Naive thymus-derived CD4-positive, alpha-beta T cell (primary cell): ENCODE results near the gene AWAT2. TPM values are rescaled to one million over a fixed set of nuclear protein-coding genes. Genes with fewer than 3 reads are reported as not detected.
A peak's percentile ranks its signal among the peaks of the same experiment; 100 is the strongest.

Source experiments
- ATAC-seq: fragments of 150-1000 bp; cut with Tn5 transposase; 2 replicates; pipeline ENCODE4 v1.10.0; 2021; ENCODE audit warnings: mild to moderate bottlenecking, moderate library complexity
- CTCF ChIA-PET: fragments of 350-600 bp; sonication (Branson Sonifier 250); formaldehyde crosslinking; loops from one replicate; lab custom pipeline; 2021; ENCODE audit warnings: antibody characterized with exemption; lab: Charles Lee
- POLR2A ChIA-PET: fragments of 350-600 bp; sonication (Branson Sonifier 250); formaldehyde crosslinking; loops from one replicate; lab custom pipeline; 2021; ENCODE audit warnings: antibody characterized with exemption, inconsistent platforms; lab: Charles Lee
- DNase-seq, 9 donors: peaks; one replicate each; pipeline versions ENCODE4 v3.0.0 to v3.0.0-alpha.2; 2020 to 2022; ENCODE audit warnings: mixed read lengths in 1 of 9
- H3K27ac ChIP-seq: one replicate; pipeline ENCODE4 v1.7.0; 2013; ENCODE audit warnings: mild to moderate bottlenecking, low read depth, low read length, moderate library complexity
- H3K27me3 ChIP-seq, 2 donors: one replicate each; pipeline ENCODE4 v1.7.0; 2013; ENCODE audit warnings: low read length in 2 of 2, mild to moderate bottlenecking in 2 of 2, moderate library complexity in 2 of 2; ENCODE audit not compliant: control insufficient read depth in 2 of 2, insufficient read depth in 2 of 2
- H3K36me3 ChIP-seq, 3 experiments: 1 replicate in 2 of 3; 2 replicates in 1 of 3; pipeline ENCODE4 v1.7.0; 2013; ENCODE audit warnings: low read length in 3 of 3, mild to moderate bottlenecking in 3 of 3, moderate library complexity in 1 of 3; ENCODE audit not compliant: insufficient read depth in 3 of 3, control insufficient read depth in 2 of 3
- H3K4me1 ChIP-seq, 2 donors: one replicate each; pipeline ENCODE4 v1.7.0; 2013; ENCODE audit warnings: low read length in 2 of 2, mild to moderate bottlenecking in 2 of 2, moderate library complexity in 1 of 2; ENCODE audit not compliant: control insufficient read depth in 2 of 2, insufficient read depth in 2 of 2
- H3K4me3 ChIP-seq: 2 replicates; pipeline ENCODE4 v1.7.0; 2013; ENCODE audit warnings: mild to moderate bottlenecking, low read length
- H3K9me3 ChIP-seq, 3 experiments: 1 replicate in 2 of 3; 2 replicates in 1 of 3; pipeline ENCODE4 v1.7.0; 2013; ENCODE audit warnings: low read length in 3 of 3; ENCODE audit not compliant: control insufficient read depth in 2 of 3
- H3K27ac Mint-ChIP-seq, 9 donors: one replicate each; pipeline ENCODE4 v1.8.0; 2020 to 2022; ENCODE audit warnings: mixed read lengths in 9 of 9, mild to moderate bottlenecking in 8 of 9, moderate library complexity in 5 of 9, inconsistent platforms in 2 of 9
- H3K27me3 Mint-ChIP-seq, 5 donors: one replicate each; pipeline ENCODE4 v1.8.0; 2021 to 2022; ENCODE audit warnings: mixed read lengths in 5 of 5, mild to moderate bottlenecking in 1 of 5
- H3K36me3 Mint-ChIP-seq, 5 donors: one replicate each; pipeline ENCODE4 v1.8.0; 2020 to 2022; ENCODE audit warnings: mixed read lengths in 5 of 5, mild to moderate bottlenecking in 3 of 5, inconsistent platforms in 1 of 5
- H3K4me1 Mint-ChIP-seq, 7 donors: one replicate each; pipeline ENCODE4 v1.8.0; 2020 to 2022; ENCODE audit warnings: mixed read lengths in 7 of 7, mild to moderate bottlenecking in 3 of 7, inconsistent platforms in 1 of 7
- H3K4me3 Mint-ChIP-seq, 10 donors: one replicate each; pipeline ENCODE4 v1.8.0; 2020 to 2022; ENCODE audit warnings: mild to moderate bottlenecking in 10 of 10, mixed read lengths in 10 of 10, moderate library complexity in 6 of 10, inconsistent platforms in 2 of 10
- H3K9me3 Mint-ChIP-seq, 11 donors: one replicate each; pipeline ENCODE4 v1.8.0; 2020 to 2022; ENCODE audit warnings: mixed read lengths in 11 of 11, mild to moderate bottlenecking in 4 of 11, inconsistent platforms in 1 of 11, moderate library complexity in 1 of 11
- intact Hi-C, 2 donors: fragments of 100-400 bp; cut with micrococcal nuclease; formaldehyde crosslinking; loops; one replicate each; pipeline ENCODE4 v1.15.1; 2023
- polyA plus RNA-seq, 2 donors: library from polyadenylated mRNA; unstranded; fragments of 300-500 nt; fragmentation: Illumina TruSeq; gene quantifications; one replicate each; pipeline ENCODE4 v1.2.3, GENCODE V29; 2021
- total RNA-seq, 6 experiments: library from RNA in 5 of 6; stranded (reverse) in 5 of 6; gene quantifications; 1 replicate in 5 of 6; 2 replicates in 1 of 6; pipeline ENCODE4 v1.2.3 and lab custom pipeline; 2021 to 2026

Gene AWAT2
- total and polyA plus RNA-seq, 7 experiments from 2014 or later = not detected

DNA sequence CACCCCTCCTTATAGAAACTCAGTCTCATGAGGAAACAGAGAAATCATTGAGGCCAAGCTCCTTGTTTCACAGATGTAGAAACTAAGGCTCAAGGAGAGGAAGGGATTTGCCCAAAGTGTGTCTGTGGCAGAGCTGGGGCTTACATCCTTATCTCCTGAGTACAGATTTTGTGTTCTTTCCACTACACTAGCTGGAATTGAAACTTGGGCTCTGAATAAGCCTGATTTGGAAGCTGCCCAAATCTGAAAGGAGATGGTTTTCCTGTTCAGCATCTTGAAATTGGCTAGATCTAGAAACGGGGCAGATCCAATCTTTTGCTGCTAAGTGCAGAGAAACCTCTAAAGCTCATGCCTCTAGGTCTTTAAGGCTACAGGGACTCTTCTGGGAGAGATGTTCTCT lies 24.3 kb downstream of the AWAT2 start:
- Histone ChIP-seq H3K4me1 (peaks cover 0 to 24% of the 10 kb centered on the region in 2 donors), H3K9me3 (no peaks in the 10 kb centered on the region), H3K4me3 (no peak overlapping the region), H3K36me3 (no peaks in the 10 kb centered on the region), H3K27me3 (no peaks in the 10 kb centered on the region), H3K27ac (no peak overlapping the region)
- Mint-ChIP-seq H3K4me1 (peaks cover 14 to 37% (median 26%) of the 10 kb centered on the region in 7 donors), H3K36me3 (no peaks in the 10 kb centered on the region), H3K27me3 (no peaks in the 10 kb centered on the region), H3K4me3 (peak overlapping the region in 6 of 10 donors; percentile 12 to 41 (median 28)), H3K27ac (peak overlapping the region in 2 of 9 donors; percentile 79 to 88), H3K9me3 (no peaks in the 10 kb centered on the region)
- no peak for ATAC-seq
- ChIA-PET CTCF (no interaction called here), POLR2A (no interaction called here)
- intact Hi-C loops = no loop called here
- no peak for DNase-seq

DNA sequence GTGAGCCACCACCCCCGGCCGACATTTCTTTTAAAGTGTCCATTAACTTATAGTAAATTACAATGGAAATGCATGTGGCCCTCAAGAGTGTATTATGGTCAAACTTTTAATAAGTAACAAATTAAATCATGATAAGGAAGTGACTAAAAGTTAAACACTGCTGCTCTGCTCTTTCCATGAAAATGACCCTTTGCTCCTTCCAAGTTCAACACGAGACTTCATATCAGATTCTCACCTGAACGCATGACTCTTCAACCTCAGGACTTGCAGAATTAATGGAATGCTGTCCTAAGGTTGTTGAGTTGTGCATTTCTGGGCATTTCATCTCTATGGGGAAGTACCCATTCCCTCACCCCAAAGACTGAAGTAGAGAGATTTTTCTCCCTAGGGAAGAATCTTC lies 27.1 kb downstream of the AWAT2 start:
- Histone ChIP-seq H3K4me3 (no peak overlapping the region), H3K4me1 (peaks cover 0 to 14% of the 10 kb centered on the region in 2 donors), H3K36me3 (no peaks in the 10 kb centered on the region), H3K27ac (no peak overlapping the region), H3K9me3 (no peaks in the 10 kb centered on the region), H3K27me3 (no peaks in the 10 kb centered on the region)
- DNase-seq = no peak
- Mint-ChIP-seq H3K27me3 (no peaks in the 10 kb centered on the region), H3K27ac (no peak overlapping the region), H3K36me3 (peaks cover 0 to under 1% (median 0%) of the 10 kb centered on the region in 5 donors), H3K9me3 (no peaks in the 10 kb centered on the region), H3K4me1 (peaks cover 10 to 32% (median 26%) of the 10 kb centered on the region in 7 donors), H3K4me3 (no peak overlapping the region)
- ChIA-PET POLR2A (no interaction called here), CTCF (no interaction called here)
- intact Hi-C loops = no loop called here
- ATAC-seq = no peak

DNA sequence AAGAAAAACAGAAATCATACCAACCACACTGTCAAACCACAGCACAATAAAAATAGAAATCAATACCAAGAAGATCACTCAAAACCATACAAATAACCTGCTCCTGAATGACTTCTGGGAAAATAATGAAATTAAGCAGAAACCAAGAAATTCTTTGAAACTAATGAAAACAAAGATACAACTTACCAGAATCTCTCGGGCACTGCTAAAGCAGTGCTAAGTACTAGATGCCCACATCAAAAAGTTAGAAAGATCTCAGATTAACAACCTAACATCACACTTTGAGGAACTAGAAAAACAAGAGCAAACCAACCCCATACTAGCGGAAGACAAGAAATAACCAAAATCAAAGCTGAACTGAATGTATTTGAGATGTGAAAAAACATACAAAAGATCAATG lies 33.2 kb downstream of the AWAT2 start:
- CTCF ChIA-PET = interaction anchor here (1.5 kb wide), 1 partner anchor 13 kb away, joined by 8 read pairs; no protein-coding TSS in a partner anchor
- H3K36me3 ChIP-seq = no peaks in the 10 kb centered on the region
- Mint-ChIP-seq H3K4me1 (peaks cover 7 to 33% (median 24%) of the 10 kb centered on the region in 7 donors), H3K36me3 (peaks cover 0 to 4% (median 0%) of the 10 kb centered on the region in 5 donors), H3K9me3 (no peaks in the 10 kb centered on the region), H3K27ac (peak overlapping the region in 8 of 9 donors; percentile 6 to 95 (median 70)), H3K27me3 (peaks cover 0 to 2% (median 0%) of the 10 kb centered on the region in 5 donors), H3K4me3 (peak overlapping the region in 9 of 10 donors; percentile 19 to 60 (median 41))
- no peak overlapping the region for H3K27ac ChIP-seq
- no peaks in the 10 kb centered on the region for H3K4me1 ChIP-seq
- H3K9me3 ChIP-seq = no peaks in the 10 kb centered on the region
- H3K4me3 ChIP-seq = no peak overlapping the region
- H3K27me3 ChIP-seq = no peaks in the 10 kb centered on the region
- POLR2A ChIA-PET = no interaction called here
- DNase-seq = peak in 1 of 9 donors; percentile 13
- peak; percentile 42 for ATAC-seq
- intact Hi-C loops = no loop called here

DNA sequence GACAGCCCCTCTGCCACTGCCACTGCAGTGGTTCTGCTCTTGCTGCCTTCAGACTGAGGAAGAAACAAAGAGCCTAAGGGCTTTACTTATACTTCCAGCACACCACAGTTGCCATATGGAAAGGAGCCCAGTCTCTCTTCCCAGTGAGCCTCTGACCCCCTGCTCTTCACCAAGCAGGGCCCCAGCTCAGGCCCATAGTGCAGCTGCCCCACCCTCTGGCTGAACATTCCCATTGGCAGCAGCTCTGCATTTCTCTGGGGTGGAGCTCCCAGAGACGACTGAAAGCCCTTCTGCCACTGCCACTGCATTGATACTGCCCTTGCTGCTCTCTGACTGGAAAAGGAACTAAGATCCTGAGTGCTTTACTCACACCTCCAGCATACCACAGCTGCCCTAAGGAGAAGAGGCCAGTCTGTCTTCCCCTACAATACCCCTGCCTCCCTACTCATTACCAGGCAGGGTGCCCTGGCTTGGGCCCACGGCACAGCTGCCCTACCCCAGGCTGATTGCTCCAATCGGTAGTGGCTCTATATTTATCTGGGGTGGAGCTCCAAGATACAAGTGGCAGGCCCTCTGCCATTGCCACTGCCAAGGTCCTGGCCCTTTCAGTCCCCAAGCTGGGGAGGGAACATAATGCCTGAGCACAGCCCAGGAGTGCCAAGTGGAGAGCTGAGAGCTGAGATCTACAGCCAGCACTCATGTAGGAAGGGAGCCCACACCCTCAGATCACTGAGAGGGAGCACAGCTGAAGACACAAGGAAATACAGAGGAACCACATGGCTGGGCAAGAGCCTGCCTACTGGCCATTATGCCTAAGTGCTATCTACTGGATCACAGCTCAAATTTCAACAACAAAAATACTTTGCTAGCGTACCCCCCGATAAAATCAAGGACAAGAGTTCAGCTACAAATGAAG lies 36.0 kb downstream of the AWAT2 start:
- ATAC-seq (no peak), DNase-seq (no peak)
- Mint-ChIP-seq H3K36me3 (peaks cover 0 to 4% (median 0%) of the 10 kb centered on the region in 5 donors), H3K9me3 (peaks cover 0 to 2% (median 0%) of the 10 kb centered on the region in 11 donors), H3K27me3 (peaks cover 0 to 2% (median 0%) of the 10 kb centered on the region in 5 donors), H3K4me3 (peak overlapping the region in 1 of 10 donors; percentile 2), H3K27ac (peak overlapping the region in 3 of 9 donors; percentile 14 to 95 (median 57)), H3K4me1 (peaks cover 7 to 33% (median 24%) of the 10 kb centered on the region in 7 donors)
- Histone ChIP-seq H3K36me3 (no peaks in the 10 kb centered on the region), H3K27me3 (no peaks in the 10 kb centered on the region), H3K4me3 (no peak overlapping the region), H3K9me3 (no peaks in the 10 kb centered on the region), H3K27ac (no peak overlapping the region), H3K4me1 (no peaks in the 10 kb centered on the region)
- intact Hi-C loops = loop anchor here in 1 of 2 donors (2.0 kb wide), 1 partner anchor 15 kb away; no protein-coding TSS in a partner anchor
- CTCF ChIA-PET = no interaction called here
- POLR2A ChIA-PET = no interaction called here

DNA sequence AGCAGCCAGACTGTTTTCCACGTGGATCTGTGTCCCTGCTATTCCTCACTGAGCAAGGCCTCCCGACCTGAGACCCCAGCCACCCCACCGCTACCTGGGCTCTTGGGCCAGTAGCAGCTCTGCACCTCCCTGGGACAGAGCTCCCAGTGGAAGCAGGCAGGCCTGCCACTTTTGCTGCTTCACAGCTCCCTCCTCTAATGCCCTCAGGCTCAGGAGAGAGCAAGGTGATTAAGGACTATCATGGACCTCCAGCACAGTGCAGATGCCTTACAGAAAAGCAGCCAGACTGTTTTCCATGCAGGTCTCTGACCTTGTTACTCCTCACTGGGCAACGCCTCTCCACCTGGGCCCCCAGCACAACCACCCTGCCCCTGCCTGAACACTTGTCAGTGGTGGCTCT lies 37.0 kb downstream of the AWAT2 start:
- Mint-ChIP-seq H3K36me3 (peaks cover 0 to 5% (median 0%) of the 10 kb centered on the region in 5 donors), H3K27ac (no peak overlapping the region), H3K27me3 (peaks cover 0 to 2% (median 0%) of the 10 kb centered on the region in 5 donors), H3K4me3 (no peak overlapping the region), H3K9me3 (peaks cover 0 to 2% (median 0%) of the 10 kb centered on the region in 11 donors), H3K4me1 (peaks cover 7 to 30% (median 24%) of the 10 kb centered on the region in 7 donors)
- DNase-seq = no peak
- Histone ChIP-seq H3K36me3 (no peaks in the 10 kb centered on the region), H3K9me3 (no peaks in the 10 kb centered on the region), H3K4me1 (no peaks in the 10 kb centered on the region), H3K27me3 (no peaks in the 10 kb centered on the region), H3K27ac (no peak overlapping the region), H3K4me3 (no peak overlapping the region)
- ChIA-PET POLR2A (no interaction called here), CTCF (no interaction called here)
- intact Hi-C loops = no loop called here
- ATAC-seq = no peak

DNA sequence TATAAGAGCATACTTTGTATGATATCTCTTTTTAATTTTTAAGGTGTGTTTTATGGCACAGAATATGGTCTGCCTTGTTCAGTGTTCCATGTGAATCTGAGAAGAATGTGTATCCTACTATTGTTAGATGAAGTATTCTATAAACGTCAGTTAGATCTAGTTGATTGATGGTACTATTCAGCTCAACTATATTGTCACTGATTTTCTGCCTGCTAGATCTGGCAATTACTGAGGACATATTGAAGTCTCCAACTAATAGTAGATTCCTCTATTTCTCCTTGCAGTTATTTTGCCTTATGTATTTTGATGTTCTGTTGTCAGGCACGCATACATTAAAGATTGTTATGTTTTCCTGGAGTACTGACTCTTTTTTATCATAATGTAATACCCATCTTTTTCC lies 39.8 kb downstream of the AWAT2 start:
- Mint-ChIP-seq H3K4me3 (no peak overlapping the region), H3K36me3 (peaks cover 0 to 3% (median 0%) of the 10 kb centered on the region in 5 donors), H3K9me3 (peaks cover 0 to 9% (median 0%) of the 10 kb centered on the region in 11 donors), H3K27ac (no peak overlapping the region), H3K4me1 (peaks cover 0 to 7% (median 2%) of the 10 kb centered on the region in 7 donors), H3K27me3 (peaks cover 0 to 2% (median 0%) of the 10 kb centered on the region in 5 donors)
- Histone ChIP-seq H3K27me3 (no peaks in the 10 kb centered on the region), H3K9me3 (no peaks in the 10 kb centered on the region), H3K27ac (no peak overlapping the region), H3K4me3 (no peak overlapping the region), H3K4me1 (no peaks in the 10 kb centered on the region), H3K36me3 (no peaks in the 10 kb centered on the region)
- ChIA-PET CTCF (no interaction called here), POLR2A (no interaction called here)
- ATAC-seq = no peak
- DNase-seq = no peak
- intact Hi-C loops = no loop called here
